Duodenal mucosa (tissue), 2 donors: ENCODE results near the gene MARVELD2.
A peak's percentile ranks its signal among the peaks of the same experiment; 100 is the strongest.
"Not testable (repeated sequence)": the region's sequence is repeated elsewhere in the genome, so short reads cannot be mapped to it uniquely, and the experiment has no call there.

ENCODE experiments used
- H3K27ac ChIP-seq: one replicate; pipeline ENCODE4 v1.7.0; 2013; ENCODE audit warnings: low read depth, low read length
- H3K27me3 ChIP-seq, 2 donors: one replicate each; pipeline ENCODE4 v1.7.0; 2013; ENCODE audit warnings: low read length in 2 of 2, control low read depth in 1 of 2; ENCODE audit not compliant: insufficient read depth in 2 of 2, control insufficient read depth in 1 of 2
- H3K36me3 ChIP-seq, 2 donors: one replicate each; pipeline ENCODE4 v1.7.0; 2013; ENCODE audit warnings: low read length in 2 of 2, control low read depth in 1 of 2; ENCODE audit not compliant: insufficient read depth in 2 of 2, control insufficient read depth in 1 of 2
- H3K4me1 ChIP-seq, 2 donors: one replicate each; pipeline ENCODE4 v1.7.0; 2013; ENCODE audit warnings: low read length in 2 of 2, control low read depth in 1 of 2; ENCODE audit not compliant: insufficient read depth in 2 of 2, control insufficient read depth in 1 of 2
- H3K4me3 ChIP-seq, 2 donors: one replicate each; pipeline ENCODE4 v1.7.0; 2013; ENCODE audit warnings: low read length in 2 of 2, low read depth in 1 of 2
- H3K9ac ChIP-seq, 2 donors: one replicate each; pipeline ENCODE4 v1.7.0; 2013; ENCODE audit warnings: low read length in 2 of 2, low read depth in 1 of 2
- H3K9me3 ChIP-seq, 2 donors: one replicate each; pipeline ENCODE4 v1.7.0; 2013; ENCODE audit warnings: low read length in 2 of 2, control low read depth in 1 of 2; ENCODE audit not compliant: control insufficient read depth in 1 of 2

MARVELD2 gene

GRCh38 chr5:69414885-69415583, at the start of gene MARVELD2:
TSS of gene MARVELD2 (plus strand) at chr5:69415116. CDS start at chr5:69419386, 4,270 bp downstream.
- Histone ChIP-seq H3K27ac (peak within 1 kb of the TSS; percentile 74), H3K9ac (peak within 1 kb of the TSS; percentile 86 to 94), H3K4me3 (peak within 1 kb of the TSS; percentile 74 to 87), H3K4me1 (peaks cover 0 to 6% of the 10 kb centered on the region in 2 donors), H3K9me3 (no peaks in the 10 kb centered on the region), H3K36me3 (peaks cover 15 to 21% of the 10 kb centered on the region in 2 donors), H3K27me3 (no peaks in the 10 kb centered on the region)

- Histone ChIP-seq H3K9me3 (no peaks in the 10 kb centered on the region), H3K9ac (no peak overlapping the region), H3K27me3 (no peaks in the 10 kb centered on the region), H3K4me1 (peaks cover 23 to 32% of the 10 kb centered on the region in 2 donors), H3K4me3 (peak overlapping the region; percentile 98 to 99), H3K27ac (no peak overlapping the region), H3K36me3 (peaks cover 5 to 30% of the 10 kb centered on the region in 2 donors)
These were observed 47.1 kb upstream of the MARVELD2 start for GRCh38 chr5:69367697-69368279.

- no peaks in the 10 kb centered on the region for H3K27me3 ChIP-seq
- H3K9me3 ChIP-seq = no peaks in the 10 kb centered on the region
- peaks cover 23 to 32% of the 10 kb centered on the region in 2 donors for H3K4me1 ChIP-seq
- H3K9ac ChIP-seq = peak overlapping the region; percentile 71 to 91
- peak overlapping the region; percentile 96 for H3K27ac ChIP-seq
- peak overlapping the region; percentile 98 to 99 for H3K4me3 ChIP-seq
- peaks cover 5 to 24% of the 10 kb centered on the region in 2 donors for H3K36me3 ChIP-seq
These were observed 46.2 kb upstream of the MARVELD2 start for GRCh38 chr5:69368458-69369339.

GRCh38 chr5:69369340-69370121, 45.4 kb upstream of the MARVELD2 start, which contains the start of the genes AK6, RAD17 and TAF9:
TSS of gene AK6 (minus strand) at chr5:69369520. CDS start at chr5:69369490, 30 bp downstream.
TSS of gene RAD17 (plus strand) at chr5:69369818. CDS start at chr5:69372209, 2,391 bp downstream.
TSS of gene TAF9 (minus strand) at chr5:69369520. CDS start at chr5:69365737, 3,783 bp downstream.
- peak within 1 kb of the TSS; percentile 71 to 91 for H3K9ac ChIP-seq
- H3K4me1 ChIP-seq = peaks cover 23 to 32% of the 10 kb centered on the region in 2 donors
- peak within 1 kb of the TSS; percentile 98 to 99 for H3K4me3 ChIP-seq
- no peaks in the 10 kb centered on the region for H3K9me3 ChIP-seq
- H3K27ac ChIP-seq = peak within 1 kb of the TSS; percentile 96
- H3K36me3 ChIP-seq = peaks cover 5 to 20% of the 10 kb centered on the region in 2 donors
- no peaks in the 10 kb centered on the region for H3K27me3 ChIP-seq

GRCh38 chr5:69370335-69370734, 44.6 kb upstream of the MARVELD2 start:
- H3K4me1 ChIP-seq = peaks cover 23 to 32% of the 10 kb centered on the region in 2 donors
- not testable (repeated sequence) for H3K9me3 ChIP-seq, H3K27ac ChIP-seq, H3K27me3 ChIP-seq
- peak overlapping the region; percentile 98 to 99 for H3K4me3 ChIP-seq
- H3K36me3 ChIP-seq = peaks cover 1 to 19% of the 10 kb centered on the region in 2 donors
- peak overlapping the region; percentile 71 to 91 for H3K9ac ChIP-seq

- Histone ChIP-seq H3K9me3 (no peaks in the 10 kb centered on the region), H3K36me3 (peaks cover 0 to 13% of the 10 kb centered on the region in 2 donors), H3K4me3 (no peak overlapping the region), H3K9ac (no peak overlapping the region), H3K4me1 (peaks cover 23 to 32% of the 10 kb centered on the region in 2 donors), H3K27me3 (no peaks in the 10 kb centered on the region), H3K27ac (no peak overlapping the region)
These were observed 42.5 kb upstream of the MARVELD2 start for GRCh38 chr5:69372394-69372793.

GRCh38 chr5:69374911-69375446, 39.9 kb upstream of the MARVELD2 start:
- H3K4me3 ChIP-seq = no peak overlapping the region
- peak overlapping the region; percentile 56 for H3K27ac ChIP-seq
- no peaks in the 10 kb centered on the region for H3K9me3 ChIP-seq
- no peak overlapping the region for H3K9ac ChIP-seq
- H3K27me3 ChIP-seq = no peaks in the 10 kb centered on the region
- H3K36me3 ChIP-seq = peaks cover 0 to 17% of the 10 kb centered on the region in 2 donors
- H3K4me1 ChIP-seq = peaks cover 13 to 17% of the 10 kb centered on the region in 2 donors

GRCh38 chr5:69378376-69378775, 36.5 kb upstream of the MARVELD2 start:
- Histone ChIP-seq H3K9me3 (no peaks in the 10 kb centered on the region), H3K27ac (no peak overlapping the region), H3K27me3 (no peaks in the 10 kb centered on the region), H3K36me3 (peaks cover 0 to 32% of the 10 kb centered on the region in 2 donors), H3K9ac (no peak overlapping the region), H3K4me1 (no peaks in the 10 kb centered on the region), H3K4me3 (no peak overlapping the region)

GRCh38 chr5:69404659-69405330, 10.1 kb upstream of the MARVELD2 start:
- Histone ChIP-seq H3K9ac (no peak overlapping the region), H3K27ac (no peak overlapping the region), H3K4me1 (no peaks in the 10 kb centered on the region), H3K36me3 (peaks cover 4 to 31% of the 10 kb centered on the region in 2 donors), H3K27me3 (no peaks in the 10 kb centered on the region), H3K4me3 (no peak overlapping the region), H3K9me3 (no peaks in the 10 kb centered on the region)
